HepG2 (cell line): ENCODE results near the gene KRCC1. TPM values are rescaled to one million over a fixed set of nuclear protein-coding genes. Genes with fewer than 3 reads are reported as not detected.
A peak's percentile ranks its signal among the peaks of the same experiment; 100 is the strongest.

ENCODE experiments used
- FOSL2 ChIP-seq: sonication (generic); formaldehyde crosslinking; IDR thresholded peaks from 2 replicates; pipeline ENCODE4 v1.4.0; 2020; ENCODE audit warnings: missing genetic modification reagents
- HNRNPK ChIP-seq: fragments of 200-400 bp; formaldehyde crosslinking; IDR thresholded peaks from 2 replicates; pipeline ENCODE4 v1.6.1; 2018; ENCODE audit warnings: low read length, low read depth, moderate library complexity, mild to moderate bottlenecking; ENCODE audit not compliant: poor library complexity, severe bottlenecking
- MAFF ChIP-seq: IDR thresholded peaks from 2 replicates; pipeline ENCODE4 v1.6.1; 2011; ENCODE audit warnings: low read depth, low read length, improper control_type of control experiment
- RAD21 ChIP-seq: fragments of 450-650 bp; formaldehyde crosslinking; IDR thresholded peaks from 2 replicates; pipeline ENCODE4 v1.5.0; 2020; ENCODE audit warnings: mild to moderate bottlenecking
- TEAD2 ChIP-seq: sonication (generic); formaldehyde crosslinking; IDR thresholded peaks from 2 replicates; pipeline ENCODE4 v1.9.0; 2021; ENCODE audit warnings: missing genetic modification reagents
- TP53 ChIP-seq: sonication (generic); formaldehyde crosslinking; conservative IDR thresholded peaks from 2 replicates; pipeline ENCODE4 v1.4.0; 2020; ENCODE audit warnings: missing genetic modification reagents
- YEATS4 ChIP-seq: sonication (generic); formaldehyde crosslinking; IDR thresholded peaks from 2 replicates; pipeline ENCODE4 v1.4.0; 2020; ENCODE audit warnings: missing genetic modification reagents, borderline replicate concordance
- ZNF333 ChIP-seq: sonication (generic); formaldehyde crosslinking; IDR thresholded peaks from 2 replicates; pipeline ENCODE4 v1.4.0; 2020; ENCODE audit warnings: mild to moderate bottlenecking, missing genetic modification reagents, borderline replicate concordance
- ZNF383 ChIP-seq: sonication (generic); formaldehyde crosslinking; IDR thresholded peaks from 2 replicates; pipeline ENCODE4 v1.4.0; 2020; ENCODE audit warnings: missing genetic modification reagents, mild to moderate bottlenecking, borderline replicate concordance
- ZNF567 ChIP-seq: sonication (generic); formaldehyde crosslinking; IDR thresholded peaks from 2 replicates; pipeline ENCODE4 v1.8.1; 2023; ENCODE audit warnings: mild to moderate bottlenecking, missing genetic modification reagents, borderline replicate concordance
- ZNF790 ChIP-seq: sonication (generic); formaldehyde crosslinking; IDR thresholded peaks from 2 replicates; pipeline ENCODE4 v1.8.0; 2022; ENCODE audit warnings: missing genetic modification reagents, mild to moderate bottlenecking, borderline replicate concordance
- polyA plus RNA-seq, 8 experiments: library from polyadenylated mRNA; depleted of rRNA in 3 of 8; stranded (reverse) in 7 of 8; unstranded in 1 of 8; fragments of >200 nt; fragmentation: Illumina TruSeq in 4 of 8; extraction: Trizol in 4 of 8; gene quantifications; 2 replicates each; pipeline versions ENCODE4 v1.2.1 to v1.2.3, GENCODE V29; 2011 to 2016; ENCODE audit warnings: low read depth in 4 of 8, missing spikeins in 1 of 8, mixed read lengths in 1 of 8; ENCODE audit not compliant: insufficient read depth in 1 of 8
- total RNA-seq, 5 experiments: library from RNA; depleted of rRNA; stranded (reverse); fragments of >200 nt; fragmentation: Illumina TruSeq; extraction: Trizol; gene quantifications; 2 replicates each; pipeline ENCODE4 v1.2.3, GENCODE V29; 2016; ENCODE audit warnings: low read depth in 1 of 5
- TF ChIP-seq, protein P1 (sequence below): sonication (generic); formaldehyde crosslinking; IDR thresholded peaks from 2 replicates; pipeline ENCODE4 v1.5.0; 2020; ENCODE audit warnings: mild to moderate bottlenecking, missing genetic modification reagents, moderate library complexity
- TF ChIP-seq, protein P2 (sequence below): sonication (generic); formaldehyde crosslinking; IDR thresholded peaks from 2 replicates; pipeline ENCODE4 v1.4.0; 2020; ENCODE audit warnings: missing genetic modification reagents, borderline replicate concordance
- TF ChIP-seq, protein P3 (sequence below): IDR thresholded peaks from 2 replicates; pipeline ENCODE4 v1.6.1; 2016; ENCODE audit warnings: low read depth, missing genetic modification reagents, missing compliant biosample characterization
- TF ChIP-seq, protein P4 (sequence below): sonication (generic); formaldehyde crosslinking; IDR thresholded peaks from 2 replicates; pipeline ENCODE4 v1.4.0; 2020; ENCODE audit warnings: missing genetic modification reagents
- TF ChIP-seq, protein P5 (sequence below): sonication (generic); formaldehyde crosslinking; IDR thresholded peaks from 2 replicates; pipeline ENCODE4 v1.5.0; 2020; ENCODE audit warnings: missing genetic modification reagents, mild to moderate bottlenecking, borderline replicate concordance

KRCC1 gene
- total and polyA plus RNA-seq, 2 of the 13 experiments (the other 11 are each of a cell fraction or from before 2014, with no cell fraction given) = 6.5 to 7.7 TPM

DNA sequence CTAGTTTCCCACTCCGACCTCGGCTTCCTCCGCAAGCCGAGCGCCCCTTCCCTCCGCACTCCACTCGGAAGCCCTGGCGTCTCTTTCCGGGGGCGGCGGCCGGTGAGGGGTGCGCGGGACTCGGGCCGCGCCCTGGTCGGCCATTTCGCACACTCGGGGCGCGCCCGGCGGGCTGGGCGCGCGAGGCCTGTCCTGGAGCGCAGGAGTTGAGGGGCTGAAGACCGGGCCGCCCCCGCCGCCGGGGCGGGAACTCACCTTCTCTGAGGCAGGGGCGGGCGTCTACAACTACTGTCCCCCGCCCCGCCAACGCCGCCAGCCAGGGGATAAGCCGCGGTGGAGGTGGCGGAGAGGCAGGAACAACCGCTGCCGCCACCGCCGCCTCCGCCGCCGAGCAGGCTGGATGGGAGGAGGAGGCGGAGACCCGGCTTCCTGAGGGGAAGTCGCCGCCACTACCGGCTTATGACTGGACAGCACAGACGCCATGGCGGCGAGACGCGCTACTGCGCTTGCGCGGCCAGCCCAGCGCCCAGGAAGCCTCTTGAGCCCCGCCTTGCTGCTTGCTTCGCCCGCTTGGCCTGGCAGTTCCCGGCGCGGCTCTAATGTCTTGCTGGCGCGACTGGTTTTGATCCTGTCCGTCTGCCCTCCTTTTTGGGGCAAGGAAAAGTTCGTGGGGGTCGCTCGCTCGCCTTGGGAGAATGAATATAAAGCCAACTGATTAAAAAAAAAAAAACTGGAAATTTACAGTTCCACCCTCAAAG is at the start of gene KRCC1 (continued):
- TF ChIP-seq, protein P1, sequence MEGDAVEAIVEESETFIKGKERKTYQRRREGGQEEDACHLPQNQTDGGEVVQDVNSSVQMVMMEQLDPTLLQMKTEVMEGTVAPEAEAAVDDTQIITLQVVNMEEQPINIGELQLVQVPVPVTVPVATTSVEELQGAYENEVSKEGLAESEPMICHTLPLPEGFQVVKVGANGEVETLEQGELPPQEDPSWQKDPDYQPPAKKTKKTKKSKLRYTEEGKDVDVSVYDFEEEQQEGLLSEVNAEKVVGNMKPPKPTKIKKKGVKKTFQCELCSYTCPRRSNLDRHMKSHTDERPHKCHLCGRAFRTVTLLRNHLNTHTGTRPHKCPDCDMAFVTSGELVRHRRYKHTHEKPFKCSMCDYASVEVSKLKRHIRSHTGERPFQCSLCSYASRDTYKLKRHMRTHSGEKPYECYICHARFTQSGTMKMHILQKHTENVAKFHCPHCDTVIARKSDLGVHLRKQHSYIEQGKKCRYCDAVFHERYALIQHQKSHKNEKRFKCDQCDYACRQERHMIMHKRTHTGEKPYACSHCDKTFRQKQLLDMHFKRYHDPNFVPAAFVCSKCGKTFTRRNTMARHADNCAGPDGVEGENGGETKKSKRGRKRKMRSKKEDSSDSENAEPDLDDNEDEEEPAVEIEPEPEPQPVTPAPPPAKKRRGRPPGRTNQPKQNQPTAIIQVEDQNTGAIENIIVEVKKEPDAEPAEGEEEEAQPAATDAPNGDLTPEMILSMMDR (CRISPR knock-in tag) = no peak; the same call in 1 of the 2 replicates
- peak; percentile 80 for TF ChIP-seq HNRNPK
- TF ChIP-seq RAD21 (CRISPR knock-in tag) = peak; percentile 80
- TF ChIP-seq, protein P2, sequence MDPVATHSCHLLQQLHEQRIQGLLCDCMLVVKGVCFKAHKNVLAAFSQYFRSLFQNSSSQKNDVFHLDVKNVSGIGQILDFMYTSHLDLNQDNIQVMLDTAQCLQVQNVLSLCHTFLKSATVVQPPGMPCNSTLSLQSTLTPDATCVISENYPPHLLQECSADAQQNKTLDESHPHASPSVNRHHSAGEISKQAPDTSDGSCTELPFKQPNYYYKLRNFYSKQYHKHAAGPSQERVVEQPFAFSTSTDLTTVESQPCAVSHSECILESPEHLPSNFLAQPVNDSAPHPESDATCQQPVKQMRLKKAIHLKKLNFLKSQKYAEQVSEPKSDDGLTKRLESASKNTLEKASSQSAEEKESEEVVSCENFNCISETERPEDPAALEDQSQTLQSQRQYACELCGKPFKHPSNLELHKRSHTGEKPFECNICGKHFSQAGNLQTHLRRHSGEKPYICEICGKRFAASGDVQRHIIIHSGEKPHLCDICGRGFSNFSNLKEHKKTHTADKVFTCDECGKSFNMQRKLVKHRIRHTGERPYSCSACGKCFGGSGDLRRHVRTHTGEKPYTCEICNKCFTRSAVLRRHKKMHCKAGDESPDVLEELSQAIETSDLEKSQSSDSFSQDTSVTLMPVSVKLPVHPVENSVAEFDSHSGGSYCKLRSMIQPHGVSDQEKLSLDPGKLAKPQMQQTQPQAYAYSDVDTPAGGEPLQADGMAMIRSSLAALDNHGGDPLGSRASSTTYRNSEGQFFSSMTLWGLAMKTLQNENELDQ (CRISPR knock-in tag) = no peak
- 0 out of 2 replicates have a peak, but pooled peaks have one; percentile 19 for TF ChIP-seq TP53 (CRISPR knock-in tag)
- TF ChIP-seq, protein P3, sequence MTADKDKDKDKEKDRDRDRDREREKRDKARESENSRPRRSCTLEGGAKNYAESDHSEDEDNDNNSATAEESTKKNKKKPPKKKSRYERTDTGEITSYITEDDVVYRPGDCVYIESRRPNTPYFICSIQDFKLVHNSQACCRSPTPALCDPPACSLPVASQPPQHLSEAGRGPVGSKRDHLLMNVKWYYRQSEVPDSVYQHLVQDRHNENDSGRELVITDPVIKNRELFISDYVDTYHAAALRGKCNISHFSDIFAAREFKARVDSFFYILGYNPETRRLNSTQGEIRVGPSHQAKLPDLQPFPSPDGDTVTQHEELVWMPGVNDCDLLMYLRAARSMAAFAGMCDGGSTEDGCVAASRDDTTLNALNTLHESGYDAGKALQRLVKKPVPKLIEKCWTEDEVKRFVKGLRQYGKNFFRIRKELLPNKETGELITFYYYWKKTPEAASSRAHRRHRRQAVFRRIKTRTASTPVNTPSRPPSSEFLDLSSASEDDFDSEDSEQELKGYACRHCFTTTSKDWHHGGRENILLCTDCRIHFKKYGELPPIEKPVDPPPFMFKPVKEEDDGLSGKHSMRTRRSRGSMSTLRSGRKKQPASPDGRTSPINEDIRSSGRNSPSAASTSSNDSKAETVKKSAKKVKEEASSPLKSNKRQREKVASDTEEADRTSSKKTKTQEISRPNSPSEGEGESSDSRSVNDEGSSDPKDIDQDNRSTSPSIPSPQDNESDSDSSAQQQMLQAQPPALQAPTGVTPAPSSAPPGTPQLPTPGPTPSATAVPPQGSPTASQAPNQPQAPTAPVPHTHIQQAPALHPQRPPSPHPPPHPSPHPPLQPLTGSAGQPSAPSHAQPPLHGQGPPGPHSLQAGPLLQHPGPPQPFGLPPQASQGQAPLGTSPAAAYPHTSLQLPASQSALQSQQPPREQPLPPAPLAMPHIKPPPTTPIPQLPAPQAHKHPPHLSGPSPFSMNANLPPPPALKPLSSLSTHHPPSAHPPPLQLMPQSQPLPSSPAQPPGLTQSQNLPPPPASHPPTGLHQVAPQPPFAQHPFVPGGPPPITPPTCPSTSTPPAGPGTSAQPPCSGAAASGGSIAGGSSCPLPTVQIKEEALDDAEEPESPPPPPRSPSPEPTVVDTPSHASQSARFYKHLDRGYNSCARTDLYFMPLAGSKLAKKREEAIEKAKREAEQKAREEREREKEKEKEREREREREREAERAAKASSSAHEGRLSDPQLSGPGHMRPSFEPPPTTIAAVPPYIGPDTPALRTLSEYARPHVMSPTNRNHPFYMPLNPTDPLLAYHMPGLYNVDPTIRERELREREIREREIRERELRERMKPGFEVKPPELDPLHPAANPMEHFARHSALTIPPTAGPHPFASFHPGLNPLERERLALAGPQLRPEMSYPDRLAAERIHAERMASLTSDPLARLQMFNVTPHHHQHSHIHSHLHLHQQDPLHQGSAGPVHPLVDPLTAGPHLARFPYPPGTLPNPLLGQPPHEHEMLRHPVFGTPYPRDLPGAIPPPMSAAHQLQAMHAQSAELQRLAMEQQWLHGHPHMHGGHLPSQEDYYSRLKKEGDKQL (CRISPR knock-in tag) = no peak
- peak; percentile 65; the same call in 1 of the 2 replicates for TF ChIP-seq ZNF567 (CRISPR knock-in tag)
- TF ChIP-seq MAFF = no peak; the same call in 1 of the 2 replicates
- TF ChIP-seq TEAD2 (CRISPR knock-in tag) = no peak
- TF ChIP-seq ZNF790 (CRISPR knock-in tag) = peak; percentile 90; the same call in 1 of the 2 replicates
- TF ChIP-seq FOSL2 (CRISPR knock-in tag) = peak; percentile 54
- TF ChIP-seq, protein P4, sequence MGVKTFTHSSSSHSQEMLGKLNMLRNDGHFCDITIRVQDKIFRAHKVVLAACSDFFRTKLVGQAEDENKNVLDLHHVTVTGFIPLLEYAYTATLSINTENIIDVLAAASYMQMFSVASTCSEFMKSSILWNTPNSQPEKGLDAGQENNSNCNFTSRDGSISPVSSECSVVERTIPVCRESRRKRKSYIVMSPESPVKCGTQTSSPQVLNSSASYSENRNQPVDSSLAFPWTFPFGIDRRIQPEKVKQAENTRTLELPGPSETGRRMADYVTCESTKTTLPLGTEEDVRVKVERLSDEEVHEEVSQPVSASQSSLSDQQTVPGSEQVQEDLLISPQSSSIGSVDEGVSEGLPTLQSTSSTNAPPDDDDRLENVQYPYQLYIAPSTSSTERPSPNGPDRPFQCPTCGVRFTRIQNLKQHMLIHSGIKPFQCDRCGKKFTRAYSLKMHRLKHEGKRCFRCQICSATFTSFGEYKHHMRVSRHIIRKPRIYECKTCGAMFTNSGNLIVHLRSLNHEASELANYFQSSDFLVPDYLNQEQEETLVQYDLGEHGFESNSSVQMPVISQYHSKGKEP = no peak
- 0 out of 2 replicates have a peak, but pooled peaks have one; percentile 82 for TF ChIP-seq ZNF333 (CRISPR knock-in tag)
- no peak for TF ChIP-seq ZNF383 (CRISPR knock-in tag)
- TF ChIP-seq YEATS4 (CRISPR knock-in tag) = peak; percentile 88
- TF ChIP-seq, protein P5, sequence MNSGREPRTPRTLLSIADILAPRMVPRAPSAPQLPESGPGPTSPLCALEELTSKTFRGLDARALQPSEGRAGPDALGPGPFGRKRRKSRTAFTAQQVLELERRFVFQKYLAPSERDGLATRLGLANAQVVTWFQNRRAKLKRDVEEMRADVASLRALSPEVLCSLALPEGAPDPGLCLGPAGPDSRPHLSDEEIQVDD (CRISPR knock-in tag) = peak; percentile 95
